GDM1 (cell line): Measurements from ENCODE around the gene ZNF792.
"Not testable (repeated sequence)": the region's sequence is repeated elsewhere in the genome, so short reads cannot be mapped to it uniquely, and the experiment has no call there.

Experiments used
- DNase-seq: peaks from one replicate; lab custom pipeline; 2025; lab: John Stamatoyannopoulos, UW

Gene ZNF792

GRCh38 chr19:34920090-34920786 is 43.8 kb downstream of the ZNF792 start:
- not testable (repeated sequence) for DNase-seq

- DNase-seq: no peak
Measured at GRCh38 chr19:34918190-34918589, 45.8 kb downstream of the ZNF792 start.

- DNase-seq: not testable (repeated sequence)
Measured at GRCh38 chr19:34917144-34917543, 46.9 kb downstream of the ZNF792 start.

- no peak for DNase-seq
Measured at GRCh38 chr19:34910770-34911169, 53.3 kb downstream of the ZNF792 start.
